Neuronal stem cell (in vitro differentiated cells): ENCODE data around the gene FLAD1.

Experiments
- DNase-seq: peaks from one replicate; pipeline ENCODE4 v3.0.0-alpha.2; 2013; ENCODE audit warnings: low spot score
- H2AFZ ChIP-seq: one replicate; pipeline ENCODE4 v1.6.1; 2013; ENCODE audit warnings: mild to moderate bottlenecking, low read length, inconsistent platforms
- H2AK5ac ChIP-seq: 2 replicates; pipeline ENCODE4 v1.6.1; 2013; ENCODE audit warnings: low read depth, mild to moderate bottlenecking, inconsistent platforms, low read length, moderate library complexity, mixed read lengths
- H2BK120ac ChIP-seq: 2 replicates; pipeline ENCODE4 v1.6.1; 2013; ENCODE audit warnings: low read depth, mild to moderate bottlenecking, inconsistent platforms, low read length, moderate library complexity, mixed read lengths
- H2BK12ac ChIP-seq: one replicate; pipeline ENCODE4 v1.6.1; 2013; ENCODE audit warnings: low read length, inconsistent platforms
- H2BK15ac ChIP-seq: 2 replicates; pipeline ENCODE4 v1.6.1; 2013; ENCODE audit warnings: mild to moderate bottlenecking, low read length, inconsistent platforms, mixed read lengths
- H2BK5ac ChIP-seq: one replicate; pipeline ENCODE4 v1.6.1; 2013; ENCODE audit warnings: inconsistent platforms, mild to moderate bottlenecking, low read length, moderate library complexity
- H3K14ac ChIP-seq: one replicate; pipeline ENCODE4 v1.6.1; 2013; ENCODE audit warnings: low read length, inconsistent platforms
- H3K18ac ChIP-seq: 2 replicates; pipeline ENCODE4 v1.6.1; 2013; ENCODE audit warnings: low read length, inconsistent platforms
- H3K23ac ChIP-seq: 2 replicates; pipeline ENCODE4 v1.6.1; 2013; ENCODE audit warnings: low read depth, mild to moderate bottlenecking, mixed read lengths, low read length, inconsistent platforms; ENCODE audit not compliant: poor library complexity
- H3K27ac ChIP-seq: replicated peaks from 3 replicates; pipeline ENCODE4 v1.5.1; 2013; ENCODE audit warnings: low read length, inconsistent platforms
- H3K27me3 ChIP-seq, 3 experiments: 2 replicates each; pipeline ENCODE4 v1.6.1; 2013; ENCODE audit warnings: low read length in 3 of 3, mild to moderate bottlenecking in 2 of 3, inconsistent platforms in 1 of 3, low read depth in 1 of 3, mixed read lengths in 1 of 3, moderate library complexity in 1 of 3; ENCODE audit not compliant: control insufficient read depth in 3 of 3, insufficient read depth in 3 of 3
- H3K36me3 ChIP-seq, 2 donors: replicated peaks in 1 of 2; 2 replicates each; pipeline ENCODE4 v1.6.1; 2013; ENCODE audit warnings: low read length in 2 of 2; ENCODE audit not compliant: control insufficient read depth in 2 of 2, insufficient read depth in 2 of 2
- H3K4ac ChIP-seq: 2 replicates; pipeline ENCODE4 v1.6.1; 2013; ENCODE audit warnings: inconsistent platforms, mild to moderate bottlenecking, low read length, moderate library complexity
- H3K4me1 ChIP-seq, 2 donors: 1 replicate in 1 of 2; 2 replicates in 1 of 2; pipeline ENCODE4 v1.6.1; 2013; ENCODE audit warnings: low read length in 2 of 2, low read depth in 1 of 2; ENCODE audit not compliant: control insufficient read depth in 2 of 2, insufficient read depth in 1 of 2
- H3K4me2 ChIP-seq: one replicate; pipeline ENCODE4 v1.6.1; 2013; ENCODE audit warnings: mild to moderate bottlenecking, low read length, inconsistent platforms; ENCODE audit not compliant: insufficient read depth, poor library complexity, severe bottlenecking
- H3K4me3 ChIP-seq, 2 donors: 2 replicates each; pipeline ENCODE4 v1.5.1; 2013; ENCODE audit warnings: low read length in 2 of 2, mild to moderate bottlenecking in 2 of 2, inconsistent platforms in 1 of 2, moderate library complexity in 1 of 2
- H3K79me1 ChIP-seq: one replicate; pipeline ENCODE4 v1.6.1; 2013; ENCODE audit warnings: low read depth, mild to moderate bottlenecking, inconsistent platforms, low read length, moderate library complexity
- H3K9ac ChIP-seq: one replicate; pipeline ENCODE4 v1.6.1; 2013; ENCODE audit warnings: mild to moderate bottlenecking, low read depth, low read length, inconsistent platforms; ENCODE audit not compliant: poor library complexity
- H3K9me3 ChIP-seq, 2 donors: replicated peaks in 1 of 2; 2 replicates each; pipeline versions ENCODE3 to v1.6.1; 2013; ENCODE audit warnings: low read length in 2 of 2, mild to moderate bottlenecking in 2 of 2, inconsistent platforms in 1 of 2, low read depth in 1 of 2, mixed read lengths in 1 of 2, moderate library complexity in 1 of 2; ENCODE audit not compliant: control insufficient read depth in 2 of 2, insufficient read depth in 1 of 2
- H4K8ac ChIP-seq: one replicate; pipeline ENCODE4 v1.6.1; 2013; ENCODE audit warnings: low read depth, mild to moderate bottlenecking, inconsistent platforms, low read length, moderate library complexity
- H4K91ac ChIP-seq: one replicate; pipeline ENCODE4 v1.6.1; 2013; ENCODE audit warnings: low read length, low read depth, mild to moderate bottlenecking, inconsistent platforms; ENCODE audit not compliant: poor library complexity
- WGBS, 2 donors: extraction: QIAGEN DNeasy Blood & Tissue Kit; methylation state at CpG; one replicate each; pipeline ENCODE4 v1.1.7; 2013; ENCODE audit warnings: missing lambda C conversion rate in 2 of 2, mixed read lengths in 1 of 2; ENCODE audit not compliant: insufficient read length in 2 of 2, insufficient replicate concordance in 1 of 2; ENCODE audit errors: extremely low coverage in 2 of 2; 5-methylcytosine and 5-hydroxymethylcytosine counted together

The FLAD1 gene

GRCh38 chr1:154938604-154939399 is 44.3 kb upstream of the FLAD1 start:
- H3K14ac ChIP-seq: no peak overlapping the region
- no peak overlapping the region for H3K4ac ChIP-seq
- H2BK15ac ChIP-seq: no peak overlapping the region
- no peak overlapping the region for H2BK120ac ChIP-seq
- WGBS, 2 donors: no CpG with 5 or more reads among the region's 7 CpGs
- no peak overlapping the region for H3K23ac ChIP-seq
- no peak overlapping the region for H3K9ac ChIP-seq
- H2AFZ ChIP-seq: no peak overlapping the region
- H3K9me3 ChIP-seq: peaks cover 0 to 2% of the 10 kb centered on the region in 2 donors
- H2BK12ac ChIP-seq: peak overlapping the region; percentile 4
- no peaks in the 10 kb centered on the region for H3K79me1 ChIP-seq
- H3K27me3 ChIP-seq: no peaks in the 10 kb centered on the region
- H4K8ac ChIP-seq: no peak overlapping the region
- H3K4me3 ChIP-seq: no peak overlapping the region
- no peak for DNase-seq
- H4K91ac ChIP-seq: no peak overlapping the region
- H3K4me2 ChIP-seq: no peak overlapping the region
- peaks cover 25 to 37% of the 10 kb centered on the region in 2 donors for H3K4me1 ChIP-seq
- no peak overlapping the region for H3K27ac ChIP-seq
- H3K18ac ChIP-seq: no peak overlapping the region
- no peak overlapping the region for H2AK5ac ChIP-seq
- peak overlapping the region; percentile 29 for H2BK5ac ChIP-seq
- H3K36me3 ChIP-seq: peaks cover 0 to 1% of the 10 kb centered on the region in 2 donors

GRCh38 chr1:154940213-154940560 is 43.0 kb upstream of the FLAD1 start:
- H3K4me1 ChIP-seq: peaks cover 25 to 46% of the 10 kb centered on the region in 2 donors
- H3K4me3 ChIP-seq: no peak overlapping the region
- no peak overlapping the region for H3K23ac ChIP-seq

DNA sequence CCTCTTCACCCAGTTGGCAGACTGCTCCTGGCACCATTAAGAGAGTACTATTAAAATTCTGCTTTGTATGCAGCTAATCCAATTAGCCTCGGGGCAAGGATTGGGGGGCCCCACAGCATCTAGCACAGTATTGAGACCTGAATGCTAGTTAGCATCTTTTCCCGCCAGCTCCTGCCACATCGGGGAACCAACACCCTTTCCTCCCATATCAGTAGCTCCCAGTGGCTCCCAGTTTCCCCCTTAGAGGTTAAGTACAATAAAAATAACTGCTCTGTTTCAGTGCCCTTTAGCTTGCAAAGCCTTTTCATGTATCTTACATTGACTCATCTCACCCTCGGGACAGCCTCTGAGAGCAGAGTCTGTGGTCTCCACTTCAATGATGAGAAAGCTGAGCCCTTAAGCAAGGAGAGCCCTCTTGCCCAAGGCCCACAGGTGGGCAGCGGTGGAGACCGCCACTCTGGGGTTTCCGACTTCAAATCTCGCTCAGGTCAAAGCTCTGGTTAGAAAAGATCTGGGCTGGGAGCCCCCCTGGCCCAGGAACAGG is 42.4 kb upstream of the FLAD1 start:
- no peak overlapping the region for H3K9ac ChIP-seq
- H3K79me1 ChIP-seq: no peaks in the 10 kb centered on the region
- no peak overlapping the region for H2BK5ac ChIP-seq
- H2AK5ac ChIP-seq: peak overlapping the region; percentile 12
- peak overlapping the region; percentile 16 for H3K18ac ChIP-seq
- H2BK12ac ChIP-seq: no peak overlapping the region
- no peak overlapping the region for H2BK15ac ChIP-seq
- no peak overlapping the region for H4K8ac ChIP-seq
- no peak overlapping the region for H2AFZ ChIP-seq
- H3K14ac ChIP-seq: no peak overlapping the region
- no peak for DNase-seq
- peaks cover 24 to 46% of the 10 kb centered on the region in 2 donors for H3K4me1 ChIP-seq
- H3K4me2 ChIP-seq: no peak overlapping the region
- H4K91ac ChIP-seq: no peak overlapping the region
- H3K9me3 ChIP-seq: peaks cover 0 to under 1% of the 10 kb centered on the region in 2 donors
- peaks cover 13 to 14% of the 10 kb centered on the region in 2 donors for H3K36me3 ChIP-seq
- H3K27me3 ChIP-seq: no peaks in the 10 kb centered on the region
- H3K23ac ChIP-seq: no peak overlapping the region
- no peak overlapping the region for H3K27ac ChIP-seq
- H3K4ac ChIP-seq: no peak overlapping the region
- H3K4me3 ChIP-seq: no peak overlapping the region
- no CpG with 5 or more reads among the region's 8 CpGs for WGBS, 2 donors
- no peak overlapping the region for H2BK120ac ChIP-seq

More at GRCh38 chr1:154940213-154940560, 43.0 kb upstream of the FLAD1 start:
- Histone ChIP-seq H3K18ac (peak overlapping the region; percentile 11), H3K27ac (no peak overlapping the region), H3K36me3 (peaks cover 8% of the 10 kb centered on the region in 2 donors), H3K27me3 (no peaks in the 10 kb centered on the region), H3K9me3 (peaks cover 0 to 2% of the 10 kb centered on the region in 2 donors), H2AFZ (no peak overlapping the region), H3K79me1 (no peaks in the 10 kb centered on the region), H2AK5ac (peak overlapping the region; percentile 66), H3K9ac (no peak overlapping the region), H3K4ac (peak overlapping the region; percentile 46), H2BK5ac (no peak overlapping the region), H2BK15ac (no peak overlapping the region), H4K8ac (no peak overlapping the region), H2BK12ac (no peak overlapping the region), H2BK120ac (no peak overlapping the region), H3K4me2 (no peak overlapping the region), H4K91ac (no peak overlapping the region), H3K14ac (no peak overlapping the region)
- DNase-seq: no peak
- WGBS, 2 donors: no CpG with 5 or more reads among the region's 1 CpG

DNA sequence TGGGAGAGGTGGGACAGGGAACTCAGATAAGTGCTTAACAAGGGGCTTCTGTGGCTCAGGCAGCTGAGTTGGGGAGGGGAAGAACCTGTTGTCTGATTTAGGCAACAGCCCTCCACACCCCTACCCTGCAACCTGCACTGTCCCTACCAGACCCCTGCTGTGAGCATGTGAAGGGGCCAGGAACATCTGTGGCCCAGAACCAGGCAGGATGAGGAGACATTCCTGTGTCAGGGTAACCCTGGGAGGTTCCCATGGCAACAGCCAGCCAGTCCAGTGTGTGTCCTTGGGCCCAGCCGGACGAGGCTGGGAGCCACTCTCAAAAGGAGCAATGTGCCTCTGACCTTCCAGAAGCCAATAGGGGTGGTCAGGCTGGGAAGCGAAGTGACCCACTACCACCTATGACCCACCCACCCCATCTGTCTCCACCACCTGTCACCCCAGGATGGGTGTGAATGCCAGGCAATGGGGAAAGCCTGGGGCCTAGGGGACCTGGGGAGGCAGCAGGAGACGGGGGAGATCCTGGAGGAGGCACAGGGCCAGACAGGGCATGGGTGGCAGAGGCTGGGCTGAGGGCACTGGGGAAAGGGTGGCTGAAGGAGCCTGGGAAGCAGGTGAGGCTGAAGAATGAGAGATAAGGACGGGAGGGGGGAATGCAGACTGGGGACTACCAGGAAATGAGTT is 41.7 kb upstream of the FLAD1 start:
- Histone ChIP-seq H3K79me1 (no peaks in the 10 kb centered on the region), H3K14ac (no peak overlapping the region), H2BK12ac (no peak overlapping the region), H3K4me1 (peaks cover 20 to 46% of the 10 kb centered on the region in 2 donors), H3K9me3 (no peaks in the 10 kb centered on the region), H2AK5ac (peak overlapping the region; percentile 12), H2BK5ac (no peak overlapping the region), H4K91ac (no peak overlapping the region), H3K4ac (no peak overlapping the region), H3K27me3 (no peaks in the 10 kb centered on the region), H3K23ac (no peak overlapping the region), H2BK15ac (no peak overlapping the region), H4K8ac (no peak overlapping the region), H3K9ac (peak overlapping the region; percentile 6), H3K18ac (peak overlapping the region; percentile 56), H3K4me2 (no peak overlapping the region), H3K27ac (peak overlapping the region; percentile 9), H3K4me3 (peak overlapping the region in 1 of 2 donors; percentile 31), H2AFZ (no peak overlapping the region), H3K36me3 (peaks cover 17 to 21% of the 10 kb centered on the region in 2 donors), H2BK120ac (no peak overlapping the region)
- peak; percentile 56 for DNase-seq
- no CpG with 5 or more reads among the region's 5 CpGs for WGBS, 2 donors
